Gastrocnemius medialis (tissue), 4 donors: ENCODE results near the gene KDM4C.

ENCODE experiments used
- POLR2A ChIP-seq, 2 donors: fragments of 450-650 bp; IDR thresholded peaks; one replicate each; pipeline ENCODE4 v1.6.1; 2017; ENCODE audit warnings: antibody characterized with exemption in 2 of 2, mild to moderate bottlenecking in 2 of 2, moderate library complexity in 2 of 2
- TF ChIP-seq, protein P1 (sequence below), 5 experiments: fragments of 450-650 bp in 3 of 5; fragments of 200-600 bp in 2 of 5; sonication (generic) in 2 of 5; IDR thresholded peaks in 4 of 5; conservative IDR thresholded peaks in 1 of 5; 1 replicate in 4 of 5; 2 replicates in 1 of 5; pipeline ENCODE4 v1.5.1; 2016 to 2019; ENCODE audit warnings: antibody characterized with exemption in 5 of 5, mild to moderate bottlenecking in 3 of 5, moderate library complexity in 3 of 5

DNA sequence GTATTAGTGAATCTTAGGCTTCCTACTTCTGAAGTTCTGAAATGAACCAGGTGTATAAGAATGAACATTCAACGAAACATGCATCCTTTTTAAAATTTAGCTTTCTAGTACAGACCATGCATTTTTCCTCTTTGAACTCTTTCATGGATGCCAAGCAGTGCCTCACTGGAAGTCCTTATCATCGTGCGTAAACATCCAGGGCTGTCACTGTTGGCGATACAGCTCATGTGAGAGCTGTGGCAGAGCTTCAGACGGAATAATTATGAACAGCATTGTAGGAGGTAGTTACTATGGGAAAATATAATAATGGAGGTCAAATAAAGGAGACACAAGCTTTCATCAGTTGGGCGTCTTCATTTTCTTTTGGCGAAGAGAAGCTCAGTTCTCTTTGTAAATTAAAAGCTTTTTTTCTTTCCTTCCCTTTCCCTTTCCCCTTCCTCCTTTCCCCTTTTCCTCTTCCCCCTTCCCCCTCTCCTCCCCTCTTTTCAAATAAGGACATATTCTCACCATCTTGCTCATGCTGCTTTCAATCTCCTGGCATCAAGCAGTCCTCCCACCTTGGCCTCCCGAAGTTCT is 167.3 kb downstream of the KDM4C start:
- TF ChIP-seq, protein P1, sequence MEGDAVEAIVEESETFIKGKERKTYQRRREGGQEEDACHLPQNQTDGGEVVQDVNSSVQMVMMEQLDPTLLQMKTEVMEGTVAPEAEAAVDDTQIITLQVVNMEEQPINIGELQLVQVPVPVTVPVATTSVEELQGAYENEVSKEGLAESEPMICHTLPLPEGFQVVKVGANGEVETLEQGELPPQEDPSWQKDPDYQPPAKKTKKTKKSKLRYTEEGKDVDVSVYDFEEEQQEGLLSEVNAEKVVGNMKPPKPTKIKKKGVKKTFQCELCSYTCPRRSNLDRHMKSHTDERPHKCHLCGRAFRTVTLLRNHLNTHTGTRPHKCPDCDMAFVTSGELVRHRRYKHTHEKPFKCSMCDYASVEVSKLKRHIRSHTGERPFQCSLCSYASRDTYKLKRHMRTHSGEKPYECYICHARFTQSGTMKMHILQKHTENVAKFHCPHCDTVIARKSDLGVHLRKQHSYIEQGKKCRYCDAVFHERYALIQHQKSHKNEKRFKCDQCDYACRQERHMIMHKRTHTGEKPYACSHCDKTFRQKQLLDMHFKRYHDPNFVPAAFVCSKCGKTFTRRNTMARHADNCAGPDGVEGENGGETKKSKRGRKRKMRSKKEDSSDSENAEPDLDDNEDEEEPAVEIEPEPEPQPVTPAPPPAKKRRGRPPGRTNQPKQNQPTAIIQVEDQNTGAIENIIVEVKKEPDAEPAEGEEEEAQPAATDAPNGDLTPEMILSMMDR (IDR thresholded peaks at IDR 0.05 in 4 of 5, conservative IDR thresholded peaks at IDR 0.05 in 1 of 5) = no peak
- no peak for TF ChIP-seq POLR2A (IDR thresholded peaks at IDR 0.05)
